ENCODE results near the gene NPFFR1. TPM values are rescaled to one million over a fixed set of nuclear protein-coding genes. Genes with fewer than 3 reads are reported as not detected.

The NPFFR1 gene
- total RNA-seq, 1 experiment from 2014 or later: 0.24 TPM

- intact Hi-C loops (cut with micrococcal nuclease; ENCODE audit: unreplicated experiment): no loop called here
- no TSS peak for BruUV-seq (replicated peaks)
- DNase-seq: no peak
- no peaks in the 10 kb centered on the region for H3K4me1 Mint-ChIP-seq (ENCODE audit: low read depth, unreplicated experiment)
- H3K4me3 Mint-ChIP-seq (ENCODE audit: low read depth, unreplicated experiment): no peak overlapping the region
- no peaks in the 10 kb centered on the region for H3K36me3 Mint-ChIP-seq (ENCODE audit: insufficient read depth, unreplicated experiment)
- CTCF ChIA-PET: interaction anchor here (1.1 kb wide), 1 partner anchor 47 kb away, joined by 3 read pairs; no protein-coding TSS in a partner anchor
- TF ChIP-seq, protein P1, sequence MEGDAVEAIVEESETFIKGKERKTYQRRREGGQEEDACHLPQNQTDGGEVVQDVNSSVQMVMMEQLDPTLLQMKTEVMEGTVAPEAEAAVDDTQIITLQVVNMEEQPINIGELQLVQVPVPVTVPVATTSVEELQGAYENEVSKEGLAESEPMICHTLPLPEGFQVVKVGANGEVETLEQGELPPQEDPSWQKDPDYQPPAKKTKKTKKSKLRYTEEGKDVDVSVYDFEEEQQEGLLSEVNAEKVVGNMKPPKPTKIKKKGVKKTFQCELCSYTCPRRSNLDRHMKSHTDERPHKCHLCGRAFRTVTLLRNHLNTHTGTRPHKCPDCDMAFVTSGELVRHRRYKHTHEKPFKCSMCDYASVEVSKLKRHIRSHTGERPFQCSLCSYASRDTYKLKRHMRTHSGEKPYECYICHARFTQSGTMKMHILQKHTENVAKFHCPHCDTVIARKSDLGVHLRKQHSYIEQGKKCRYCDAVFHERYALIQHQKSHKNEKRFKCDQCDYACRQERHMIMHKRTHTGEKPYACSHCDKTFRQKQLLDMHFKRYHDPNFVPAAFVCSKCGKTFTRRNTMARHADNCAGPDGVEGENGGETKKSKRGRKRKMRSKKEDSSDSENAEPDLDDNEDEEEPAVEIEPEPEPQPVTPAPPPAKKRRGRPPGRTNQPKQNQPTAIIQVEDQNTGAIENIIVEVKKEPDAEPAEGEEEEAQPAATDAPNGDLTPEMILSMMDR (IDR thresholded peaks at IDR 0.05; ENCODE audit: unreplicated experiment): no peak
- no peaks in the 10 kb centered on the region for H3K27me3 Mint-ChIP-seq (ENCODE audit: unreplicated experiment)
- H3K27ac Mint-ChIP-seq (ENCODE audit: unreplicated experiment): no peak overlapping the region
- H3K9me3 Mint-ChIP-seq (ENCODE audit: low read depth, unreplicated experiment): no peaks in the 10 kb centered on the region
Observed at GRCh38 chr10:70308121-70309060, 24.6 kb upstream of the NPFFR1 start.

- intact Hi-C loops (cut with micrococcal nuclease; ENCODE audit: unreplicated experiment): no loop called here
- no TSS peak for BruUV-seq (replicated peaks)
- Mint-ChIP-seq H3K36me3 (ENCODE audit: insufficient read depth, unreplicated experiment) (no peaks in the 10 kb centered on the region), H3K27ac (ENCODE audit: unreplicated experiment) (no peak overlapping the region), H3K9me3 (ENCODE audit: low read depth, unreplicated experiment) (no peaks in the 10 kb centered on the region), H3K27me3 (ENCODE audit: unreplicated experiment) (no peaks in the 10 kb centered on the region), H3K4me3 (ENCODE audit: low read depth, unreplicated experiment) (no peak overlapping the region), H3K4me1 (ENCODE audit: low read depth, unreplicated experiment) (no peaks in the 10 kb centered on the region)
- CTCF ChIA-PET: interaction anchor here (1.1 kb wide), 1 partner anchor 46 kb away, joined by 3 read pairs; no protein-coding TSS in a partner anchor
- TF ChIP-seq, protein P1 (IDR thresholded peaks at IDR 0.05; ENCODE audit: unreplicated experiment): no peak
- DNase-seq: no peak
Observed at GRCh38 chr10:70306886-70307520, 23.2 kb upstream of the NPFFR1 start.

GRCh38 chr10:70306181-70306705 lies 22.4 kb upstream of the NPFFR1 start:
- no peak for DNase-seq
- H3K27me3 Mint-ChIP-seq (ENCODE audit: unreplicated experiment): no peaks in the 10 kb centered on the region
- no peaks in the 10 kb centered on the region for H3K4me1 Mint-ChIP-seq (ENCODE audit: low read depth, unreplicated experiment)
- BruUV-seq (replicated peaks): no TSS peak
- no peaks in the 10 kb centered on the region for H3K9me3 Mint-ChIP-seq (ENCODE audit: low read depth, unreplicated experiment)
- CTCF ChIA-PET: no interaction called here
- intact Hi-C loops (cut with micrococcal nuclease; ENCODE audit: unreplicated experiment): no loop called here
- TF ChIP-seq, protein P1 (IDR thresholded peaks at IDR 0.05; ENCODE audit: unreplicated experiment): no peak
- H3K27ac Mint-ChIP-seq (ENCODE audit: unreplicated experiment): no peak overlapping the region
- no peak overlapping the region for H3K4me3 Mint-ChIP-seq (ENCODE audit: low read depth, unreplicated experiment)
- no peaks in the 10 kb centered on the region for H3K36me3 Mint-ChIP-seq (ENCODE audit: insufficient read depth, unreplicated experiment)

GRCh38 chr10:70303730-70304129 lies 19.9 kb upstream of the NPFFR1 start:
- intact Hi-C loops (cut with micrococcal nuclease; ENCODE audit: unreplicated experiment): no loop called here
- Mint-ChIP-seq H3K36me3 (ENCODE audit: insufficient read depth, unreplicated experiment) (no peaks in the 10 kb centered on the region), H3K4me3 (ENCODE audit: low read depth, unreplicated experiment) (no peak overlapping the region), H3K27me3 (ENCODE audit: unreplicated experiment) (no peaks in the 10 kb centered on the region), H3K27ac (ENCODE audit: unreplicated experiment) (no peak overlapping the region), H3K4me1 (ENCODE audit: low read depth, unreplicated experiment) (no peaks in the 10 kb centered on the region), H3K9me3 (ENCODE audit: low read depth, unreplicated experiment) (no peaks in the 10 kb centered on the region)
- DNase-seq: no peak
- BruUV-seq (replicated peaks): no TSS peak
- TF ChIP-seq, protein P1 (IDR thresholded peaks at IDR 0.05; ENCODE audit: unreplicated experiment): no peak
- CTCF ChIA-PET: interaction anchor here (0.9 kb wide), 1 partner anchor 82 kb away, joined by 4 read pairs; no protein-coding TSS in a partner anchor

Measured in Calu3 (cell line).